NCI-H2196 (cell line): ENCODE results near the gene CTNNBIP1.
"Not testable (repeated sequence)": the region's sequence is repeated elsewhere in the genome, so short reads cannot be mapped to it uniquely, and the experiment has no call there.

ENCODE experiments used
- DNase-seq: peaks from one replicate; lab custom pipeline; 2025; ENCODE audit not compliant: unreplicated experiment; lab: John Stamatoyannopoulos, UW

Gene CTNNBIP1

GRCh38 chr1:9809100-9809510, 101.0 kb downstream of the CTNNBIP1 start:
- no peak for DNase-seq

- DNase-seq = no peak
Measured at GRCh38 chr1:9808459-9808858, 101.6 kb downstream of the CTNNBIP1 start.

GRCh38 chr1:9807541-9807940, 102.5 kb downstream of the CTNNBIP1 start:
- DNase-seq = no peak

GRCh38 chr1:9805972-9806371, 104.1 kb downstream of the CTNNBIP1 start:
- not testable (repeated sequence) for DNase-seq

GRCh38 chr1:9805006-9805508, 105.0 kb downstream of the CTNNBIP1 start:
- no peak for DNase-seq

- DNase-seq = peak; percentile 33
Measured at GRCh38 chr1:9803003-9803918, 106.8 kb downstream of the CTNNBIP1 start.

GRCh38 chr1:9801909-9802308, 108.2 kb downstream of the CTNNBIP1 start:
- DNase-seq = no peak
